ENCODE results near the gene UNK.
"Not testable (repeated sequence)": the region's sequence is repeated elsewhere in the genome, so short reads cannot be mapped to it uniquely, and the experiment has no call there.

The UNK gene

GRCh38 chr17:75836605-75837004 is 52.0 kb downstream of the UNK start:
- DNase-seq, result no peak

GRCh38 chr17:75837899-75838298 is 53.3 kb downstream of the UNK start:
- DNase-seq, result no peak

GRCh38 chr17:75838410-75838809 is 53.8 kb downstream of the UNK start:
- DNase-seq, result no peak

GRCh38 chr17:75839942-75840798 is 55.6 kb downstream of the UNK start:
- no peak for DNase-seq

GRCh38 chr17:75840799-75841164 is 56.2 kb downstream of the UNK start:
- DNase-seq, result no peak

GRCh38 chr17:75842411-75842810 is 57.8 kb downstream of the UNK start:
- no peak for DNase-seq

- DNase-seq, result peak; percentile 49
Measured at GRCh38 chr17:75842963-75843576, 58.5 kb downstream of the UNK start.

- peak; percentile 75 for DNase-seq
Measured at GRCh38 chr17:75843577-75844529, 59.2 kb downstream of the UNK start, which contains the start of gene UNC13D. Gene UNC13D (minus strand): TSS chr17:75844404. CDS start chr17:75844337, 67 bp downstream.

GRCh38 chr17:75844530-75845057 is 60.0 kb downstream of the UNK start:
- no peak for DNase-seq

GRCh38 chr17:75845058-75845711 is 60.6 kb downstream of the UNK start:
- peak; percentile 82 for DNase-seq

- DNase-seq, result no peak
Measured at GRCh38 chr17:75845933-75846691, 61.5 kb downstream of the UNK start.

GRCh38 chr17:75846692-75847613 is 62.3 kb downstream of the UNK start:
- no peak for DNase-seq

- no peak for DNase-seq
Measured at GRCh38 chr17:75847614-75848522, 63.3 kb downstream of the UNK start.

GRCh38 chr17:75848523-75849278 is 64.1 kb downstream of the UNK start:
- peak; percentile 83 for DNase-seq

GRCh38 chr17:75849279-75849646 is 64.7 kb downstream of the UNK start:
- DNase-seq, result no peak

- DNase-seq, result no peak
Measured at GRCh38 chr17:75849724-75850123, 65.1 kb downstream of the UNK start.

GRCh38 chr17:75850928-75851692 is 66.5 kb downstream of the UNK start:
- no peak for DNase-seq

GRCh38 chr17:75851693-75851991 is 67.0 kb downstream of the UNK start:
- not testable (repeated sequence) for DNase-seq

Data from activated CD4-positive, alpha-beta T cell treated with anti-CD3 and anti-CD28 coated beads, Interleukin-2, Interleukin-6, amounts not matched to agents 100 ng/mL and 50 ng/mL, durations not matched to agents 16 hours and 8 hours (primary cell).